NCI-H1105 treated with DMSO at 0.1 percent for 48 hours (cell line): ENCODE measurements around the gene KMT2C.
"Not testable (repeated sequence)": the region's sequence is repeated elsewhere in the genome, so short reads cannot be mapped to it uniquely, and the experiment has no call there.

ENCODE experiments used
- DNase-seq: peaks from one replicate; lab custom pipeline; 2025; lab: John Stamatoyannopoulos, UW

The KMT2C gene

DNA sequence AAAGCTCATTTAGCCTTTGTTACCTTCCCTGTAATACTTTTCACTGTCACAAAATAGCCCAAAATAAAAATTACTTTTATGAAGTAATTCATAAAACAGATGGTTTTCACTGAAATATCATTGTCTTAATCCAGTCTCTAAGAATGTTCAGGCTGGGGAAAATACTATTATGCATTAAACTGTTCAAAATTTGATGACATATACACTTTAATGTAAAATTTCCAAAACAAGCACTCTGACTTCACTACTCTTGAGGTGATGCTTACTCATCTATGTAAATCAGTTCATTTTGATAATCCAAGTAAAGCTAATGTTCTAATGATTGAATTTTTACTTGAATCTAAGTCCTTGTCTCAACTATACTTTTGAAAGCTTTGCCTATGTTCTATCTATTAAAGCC lies 127.9 kb downstream of the KMT2C start:
- no peak for DNase-seq

DNA sequence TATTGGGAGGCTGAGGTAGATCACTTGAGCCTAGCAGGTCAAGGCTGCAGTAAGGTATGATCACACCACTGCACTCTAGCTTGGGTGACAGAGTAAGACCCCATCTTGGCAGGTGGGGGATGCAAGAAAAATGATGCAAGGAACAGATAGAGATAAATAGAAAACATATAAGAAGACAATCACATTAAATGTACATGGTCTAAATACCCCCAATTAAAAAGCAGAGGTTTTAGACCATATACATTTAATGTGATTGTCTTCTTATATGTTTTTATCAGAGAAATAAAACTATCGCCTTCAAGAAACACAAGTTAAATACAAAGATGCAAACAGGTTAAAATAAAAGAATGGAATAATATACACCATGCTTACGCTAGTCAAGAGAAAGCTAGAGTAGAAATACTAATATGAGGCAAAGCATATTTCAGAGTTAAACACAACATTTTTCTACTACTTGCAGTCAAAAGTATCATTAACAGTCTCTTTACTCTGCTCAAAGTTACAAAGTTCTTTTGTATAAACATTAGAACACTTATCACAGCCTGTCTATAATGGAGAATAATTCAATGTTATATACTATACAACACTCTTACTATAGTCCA lies 136.2 kb downstream of the KMT2C start:
- DNase-seq: not testable (repeated sequence)

DNA sequence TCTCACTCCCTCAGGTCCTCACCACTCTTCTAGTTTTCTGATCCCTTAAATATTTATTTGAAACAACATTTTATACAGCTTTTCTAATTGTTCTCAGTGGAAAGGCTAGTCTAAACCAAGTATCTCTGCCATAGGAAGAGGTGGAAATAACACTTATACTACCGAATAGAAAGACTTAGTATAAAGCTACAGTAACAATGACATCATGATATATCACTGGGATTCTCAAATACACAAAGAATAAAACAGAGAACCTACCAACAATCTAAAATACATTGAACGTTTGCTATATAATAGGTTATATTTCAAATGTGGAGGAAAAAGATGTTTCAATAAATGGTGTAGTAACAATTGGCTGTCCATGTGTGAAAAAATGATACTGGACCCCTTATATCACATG lies 142.9 kb downstream of the KMT2C start:
- DNase-seq: no peak

DNA sequence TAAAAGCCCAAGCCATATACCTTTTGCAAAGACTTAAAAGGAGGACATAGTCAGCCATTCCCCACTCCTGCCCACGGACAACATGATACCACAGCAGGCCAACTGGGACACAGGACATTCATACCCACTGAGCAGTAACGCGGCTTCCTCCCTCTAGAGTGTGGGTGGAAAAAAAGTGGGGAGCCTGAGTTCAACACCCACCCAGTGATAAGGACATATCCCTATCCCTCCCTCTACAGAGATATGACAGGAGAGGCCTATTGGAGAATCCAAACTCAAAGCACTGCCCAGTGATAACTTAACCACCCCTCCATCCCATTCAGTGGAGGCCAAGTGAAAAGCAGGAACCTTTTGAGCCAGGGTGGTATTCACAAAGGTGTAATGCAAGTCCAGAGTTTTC lies 148.8 kb downstream of the KMT2C start:
- DNase-seq: not testable (repeated sequence)

DNA sequence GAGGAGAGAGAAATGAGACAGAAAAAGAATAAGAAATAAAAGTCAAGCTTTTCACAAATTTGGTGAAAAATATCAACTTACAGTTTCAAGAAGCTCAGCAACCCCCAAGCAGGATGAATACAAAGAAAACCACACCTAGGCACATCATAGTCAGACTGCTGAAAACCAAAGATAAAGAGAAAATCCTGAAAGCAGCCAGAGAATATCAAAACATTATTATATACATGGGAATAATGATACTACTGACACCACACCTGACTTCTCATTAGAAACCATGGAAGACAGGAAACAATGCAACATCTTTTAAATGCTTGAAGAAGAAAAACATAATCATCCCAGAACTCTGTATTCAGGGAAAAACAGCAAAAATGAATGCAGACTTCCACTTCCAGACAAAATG lies 149.6 kb downstream of the KMT2C start:
- DNase-seq: not testable (repeated sequence)

DNA sequence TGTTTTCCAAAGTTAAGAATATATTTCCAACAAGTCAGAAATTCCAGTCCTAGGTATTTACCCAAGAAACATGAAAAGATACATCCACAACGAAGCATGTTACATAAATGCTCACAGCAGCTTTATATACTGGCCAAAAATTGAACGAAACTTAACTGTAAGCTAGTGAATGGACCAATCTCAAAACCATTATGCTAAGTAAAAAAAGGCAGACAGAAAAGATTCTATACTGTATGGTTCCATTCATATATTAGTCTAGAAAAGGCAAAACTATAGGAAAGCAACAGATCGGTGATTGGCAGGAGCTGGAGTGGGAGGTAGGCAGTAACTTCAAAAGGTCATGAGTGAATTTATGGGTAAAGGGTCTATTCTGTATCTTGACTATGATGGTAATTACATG lies 150.8 kb downstream of the KMT2C start:
- DNase-seq: not testable (repeated sequence)

DNA sequence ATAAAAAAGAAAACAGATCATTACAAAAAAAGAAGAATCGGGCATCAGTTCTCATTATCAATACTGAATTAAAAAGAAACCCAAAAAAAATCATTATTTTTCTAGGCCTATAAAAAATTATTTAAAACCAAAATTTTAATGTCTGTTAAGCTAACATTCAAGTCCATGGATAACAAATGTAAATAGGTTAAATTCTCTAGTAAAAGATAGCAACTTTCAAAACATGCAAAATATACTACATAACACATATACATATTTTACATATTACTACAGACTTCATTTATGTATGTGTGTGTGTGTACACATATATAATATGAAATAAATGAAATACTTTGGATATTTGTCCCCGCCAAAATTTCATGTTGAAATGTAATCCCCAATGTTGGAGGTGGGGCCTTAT lies 158.1 kb downstream of the KMT2C start:
- DNase-seq: not testable (repeated sequence)

DNA sequence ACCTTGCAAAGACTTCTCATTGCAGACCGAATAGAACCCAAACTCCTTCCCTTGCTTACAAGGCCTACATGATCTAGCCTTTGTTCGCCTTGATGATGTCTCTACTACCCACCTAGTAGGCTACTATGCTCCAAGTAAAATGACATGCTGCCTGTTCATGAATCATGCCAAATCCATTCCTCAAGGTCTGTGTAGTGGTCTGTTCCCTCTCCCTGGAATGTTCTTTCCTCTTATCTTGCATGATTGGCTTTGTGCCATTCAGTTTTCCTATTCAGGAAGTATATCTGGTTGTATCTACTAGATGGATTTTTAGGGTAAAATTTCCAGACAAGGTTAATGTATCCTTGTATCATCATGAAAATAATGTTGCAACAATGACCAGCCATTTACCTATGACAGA lies 165.4 kb downstream of the KMT2C start:
- DNase-seq: not testable (repeated sequence)

DNA sequence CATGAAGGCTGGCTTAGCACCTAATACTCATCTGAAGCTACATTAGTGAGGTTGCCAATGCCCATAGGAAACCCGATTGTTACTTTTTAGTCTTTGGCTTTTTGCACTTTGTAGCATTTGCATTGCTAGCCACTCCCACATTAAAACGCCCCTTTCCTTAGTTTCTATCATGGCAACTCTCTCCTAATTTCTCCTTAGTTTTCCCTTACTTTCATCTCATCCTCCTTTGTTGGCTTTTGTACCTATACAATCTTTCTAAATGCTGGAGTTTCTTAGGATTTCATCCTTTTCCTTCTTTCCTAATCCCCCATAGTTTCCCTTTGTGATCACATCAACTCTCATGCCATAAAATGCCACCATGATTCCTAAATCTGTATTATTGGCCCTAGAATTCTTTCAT lies 168.9 kb downstream of the KMT2C start:
- not testable (repeated sequence) for DNase-seq

DNA sequence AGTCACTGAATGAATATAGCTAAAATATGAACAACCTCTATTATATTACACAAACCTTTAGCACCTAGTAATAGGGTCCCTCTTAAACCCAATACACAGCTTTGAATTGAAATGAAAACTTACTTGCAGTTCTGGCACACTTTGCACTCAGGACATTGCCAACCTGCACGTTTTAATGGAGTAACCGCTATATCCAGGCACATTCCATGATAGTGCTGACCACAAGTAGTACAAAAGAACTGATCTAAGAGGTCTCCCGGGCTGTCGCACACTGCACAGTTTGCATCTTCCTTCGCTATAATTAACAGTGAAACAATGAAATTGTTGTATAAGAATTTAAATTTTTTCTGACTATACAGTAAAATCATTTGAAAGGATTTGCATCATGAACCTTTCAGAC lies 170.9 kb downstream of the KMT2C start:
- not testable (repeated sequence) for DNase-seq

DNA sequence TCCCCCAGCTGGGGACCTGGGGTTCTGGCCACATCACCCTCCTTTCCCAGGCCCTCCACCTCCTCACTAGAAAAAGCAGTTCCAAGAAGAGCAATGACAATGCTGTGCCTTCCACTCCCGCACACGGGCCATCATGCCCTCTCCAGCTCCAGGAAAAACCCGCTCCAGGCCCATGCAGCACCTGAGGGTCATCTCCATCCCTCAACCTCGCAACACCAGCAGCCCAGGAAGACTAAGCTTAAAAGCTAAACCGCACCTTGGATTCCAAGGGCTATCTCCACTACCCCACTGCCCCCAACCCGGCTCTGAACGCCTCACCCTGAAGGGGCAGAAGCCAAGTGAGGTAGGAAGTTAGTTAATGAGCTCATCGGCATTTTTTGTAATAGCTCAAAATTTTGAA lies 173.7 kb downstream of the KMT2C start:
- not testable (repeated sequence) for DNase-seq

DNA sequence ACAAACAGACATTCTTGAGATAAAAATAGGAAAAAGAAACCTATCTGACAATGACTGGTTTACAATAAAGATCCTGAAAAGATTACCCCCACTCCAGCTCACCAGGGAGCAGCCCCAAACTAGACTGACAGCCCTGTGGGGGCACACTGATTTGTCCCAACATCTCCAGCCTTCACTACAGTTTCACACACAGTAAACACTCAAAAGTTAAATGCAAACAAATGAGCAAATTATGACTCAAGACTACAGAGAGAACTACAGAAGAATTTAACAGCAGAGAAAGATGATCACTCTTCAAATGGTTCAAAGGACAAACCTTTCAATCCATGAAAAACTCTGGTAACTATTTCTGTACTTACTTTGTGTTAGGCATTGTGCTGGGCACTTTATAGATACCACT lies 176.2 kb downstream of the KMT2C start:
- DNase-seq: not testable (repeated sequence)

DNA sequence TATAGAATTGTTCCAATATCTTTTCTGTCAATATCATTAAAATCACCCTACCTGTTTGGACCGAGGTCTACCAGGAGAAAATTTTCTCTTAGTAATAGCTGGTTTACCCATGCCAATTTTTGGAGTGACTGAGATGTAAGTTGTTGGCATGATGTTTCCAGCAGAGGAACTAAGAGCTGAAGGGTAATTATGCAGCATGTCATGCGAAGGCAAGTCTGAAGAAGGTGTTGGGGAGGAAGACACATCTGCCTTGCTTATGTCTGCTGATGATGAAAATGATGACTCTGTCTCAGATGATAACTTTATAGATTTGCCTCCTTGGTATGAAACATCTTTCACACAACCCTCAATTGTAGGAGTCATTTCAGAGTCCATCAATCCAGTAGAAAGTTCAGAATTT lies 188.0 kb downstream of the KMT2C start:
- DNase-seq: not testable (repeated sequence)

DNA sequence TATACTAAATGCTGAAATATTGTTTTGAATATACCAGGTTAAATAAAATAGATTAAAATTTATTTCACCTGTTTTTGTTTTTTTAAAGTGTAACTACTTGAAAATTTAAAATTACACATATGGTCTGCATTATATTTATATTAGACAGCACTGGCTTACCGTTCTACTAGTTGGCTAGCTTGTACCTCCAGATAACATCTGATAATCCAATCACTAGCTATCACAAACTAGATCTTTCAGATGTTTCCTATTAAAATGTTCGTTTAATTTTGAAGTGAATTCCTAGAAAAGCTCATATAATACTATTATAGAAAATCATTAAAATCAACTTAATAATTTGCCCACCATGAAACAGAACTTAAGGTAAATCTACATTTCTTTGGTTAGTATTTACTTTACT lies 190.4 kb downstream of the KMT2C start:
- DNase-seq: not testable (repeated sequence)

DNA sequence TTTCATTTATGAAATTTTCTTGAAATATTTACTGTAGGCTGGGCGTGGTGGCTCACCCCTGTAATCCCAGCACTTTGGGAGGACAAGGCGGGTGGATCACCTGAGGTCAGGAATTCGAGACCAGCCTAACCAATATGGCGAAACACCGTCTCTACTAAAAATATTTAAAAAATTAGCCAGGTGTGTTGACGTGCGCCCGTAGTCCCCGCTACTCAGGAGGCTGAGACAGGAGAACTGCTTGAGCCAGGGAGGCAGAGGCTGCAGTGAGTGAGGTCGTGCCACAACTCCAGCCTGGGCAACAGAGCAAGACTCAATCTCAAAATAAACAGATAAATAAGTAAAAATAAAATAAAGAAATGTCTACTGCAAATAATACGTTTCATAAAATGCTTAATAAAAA lies 192.3 kb downstream of the KMT2C start:
- DNase-seq: not testable (repeated sequence)

DNA sequence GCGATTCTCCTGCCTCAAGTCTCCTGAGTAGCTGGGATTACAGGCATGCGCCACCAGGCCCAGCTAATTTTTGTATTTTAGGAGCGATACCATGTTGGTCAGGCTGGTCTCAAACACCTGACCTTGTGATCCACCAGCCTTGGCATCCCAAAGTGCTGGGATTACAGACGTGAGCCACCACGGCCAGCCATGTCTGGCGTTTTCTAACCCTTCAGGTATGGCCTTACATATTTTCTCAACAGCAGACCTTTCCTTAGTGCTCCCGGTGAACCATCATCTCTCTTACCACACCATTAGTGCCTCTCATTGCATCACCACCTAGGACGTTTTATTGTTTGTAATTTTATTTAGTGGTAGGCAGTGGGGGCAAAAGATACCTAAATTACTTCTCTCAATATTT lies 194.5 kb downstream of the KMT2C start:
- DNase-seq: not testable (repeated sequence)

DNA sequence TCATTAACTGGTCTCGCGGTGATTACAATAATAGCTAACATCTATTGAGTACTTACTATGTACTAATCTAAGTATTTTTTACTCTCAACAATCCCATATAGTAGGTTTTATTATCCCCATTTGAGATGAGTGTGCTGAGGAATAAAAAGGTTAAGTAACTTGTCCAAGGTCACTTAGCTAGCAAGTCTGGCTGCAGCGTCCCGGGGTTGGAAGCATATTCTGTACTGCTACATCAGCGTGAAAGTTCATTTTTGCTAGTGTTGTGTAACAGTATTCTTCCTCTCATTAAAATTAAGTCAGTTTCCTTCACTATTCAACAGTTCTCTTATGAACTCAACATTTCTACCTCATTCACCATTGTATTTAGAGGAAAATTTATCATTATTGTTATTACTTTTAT lies 199.5 kb downstream of the KMT2C start:
- not testable (repeated sequence) for DNase-seq

DNA sequence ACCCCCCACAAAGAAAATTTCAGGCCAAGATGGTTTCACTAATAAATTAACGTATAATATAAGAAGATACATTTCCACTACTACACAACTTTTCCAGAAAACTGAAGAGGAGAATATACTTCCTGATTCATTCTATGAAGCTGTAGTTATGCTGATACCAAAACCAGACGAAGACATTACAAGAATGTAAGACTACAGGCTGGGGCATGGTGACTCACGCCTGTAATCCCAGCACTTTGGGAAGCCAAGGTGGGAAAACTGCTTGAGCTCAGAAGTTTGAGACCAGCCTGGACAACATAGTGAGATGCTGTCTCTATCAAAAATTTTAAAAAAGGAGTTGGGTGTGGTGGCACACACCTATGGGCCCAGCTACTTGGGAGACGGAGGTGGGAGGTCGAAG lies 201.4 kb downstream of the KMT2C start:
- not testable (repeated sequence) for DNase-seq

DNA sequence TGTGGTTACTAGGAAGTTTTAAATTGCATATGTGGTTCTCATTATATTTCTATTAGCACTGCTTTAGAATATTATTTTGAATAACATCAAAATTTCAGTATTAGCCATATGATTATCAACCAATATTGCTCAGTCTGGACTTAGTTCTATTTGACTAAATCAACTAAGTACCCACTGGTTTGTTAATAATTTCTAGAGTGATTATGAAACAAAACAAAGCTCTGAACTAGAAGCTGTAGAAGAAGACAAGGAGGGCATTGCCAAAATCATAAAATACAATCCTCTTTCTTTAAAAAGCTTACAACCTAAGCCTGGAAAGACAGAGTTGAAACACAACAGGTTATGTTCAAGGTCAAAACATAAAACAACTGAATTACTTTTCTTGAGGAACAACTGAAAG lies 204.7 kb downstream of the KMT2C start:
- no peak for DNase-seq

DNA sequence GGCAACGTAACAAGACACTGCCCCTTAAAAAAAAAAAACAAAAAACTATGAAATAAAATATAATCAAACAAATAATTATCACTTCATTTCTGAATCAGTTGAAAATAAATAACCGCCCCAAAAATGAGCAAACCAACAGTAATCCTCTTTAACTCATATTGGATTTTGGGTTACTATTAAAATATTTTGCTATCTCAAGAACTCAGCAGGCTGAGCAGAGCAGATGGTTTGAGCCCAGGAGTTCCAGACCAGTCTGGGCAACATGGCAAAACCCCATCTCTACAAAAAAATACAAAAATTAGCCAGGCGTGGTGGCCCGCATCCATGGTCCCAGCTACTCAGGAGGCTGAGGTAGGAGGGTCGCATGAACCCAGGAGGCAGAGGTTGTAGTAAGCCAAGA lies 216.2 kb downstream of the KMT2C start:
- DNase-seq: not testable (repeated sequence)

DNA sequence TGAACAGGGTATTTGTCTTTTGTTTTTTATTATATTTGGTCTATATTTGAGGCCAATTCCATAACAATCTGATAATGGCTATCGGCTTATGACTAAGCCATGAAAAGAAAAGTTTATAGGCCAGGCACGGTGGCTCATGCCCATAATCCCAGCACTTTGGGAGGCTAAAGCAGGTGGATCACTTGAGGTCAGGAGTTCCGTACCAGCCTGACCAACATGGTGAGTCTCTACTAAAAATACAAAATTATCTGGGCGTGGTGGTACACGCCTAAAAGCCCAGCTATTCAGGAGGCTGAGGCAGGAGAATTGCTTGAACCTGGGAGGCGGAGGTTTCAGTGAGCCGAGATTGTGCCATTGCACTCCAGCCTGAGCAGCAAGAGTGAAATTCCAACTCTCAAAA lies 227.0 kb downstream of the KMT2C start:
- DNase-seq: not testable (repeated sequence)

DNA sequence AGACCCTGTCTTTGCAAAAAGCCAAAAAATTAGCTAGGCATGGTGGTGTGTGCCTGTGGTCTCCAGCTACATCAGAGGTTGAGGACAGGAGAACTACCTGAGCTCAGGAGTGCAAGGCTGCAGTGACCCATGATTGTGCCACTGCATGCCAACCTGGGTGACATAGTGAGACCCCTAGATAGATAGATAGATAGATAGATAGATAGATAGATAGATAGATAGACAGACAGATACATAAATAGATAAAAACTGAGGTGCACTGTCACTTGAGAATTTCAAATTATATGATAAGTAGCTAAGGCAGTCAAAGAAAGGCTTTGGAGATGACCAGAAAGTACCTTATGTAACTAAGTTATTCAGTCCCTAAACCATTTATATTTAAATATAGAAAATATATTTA lies 231.4 kb downstream of the KMT2C start:
- DNase-seq: not testable (repeated sequence)

DNA sequence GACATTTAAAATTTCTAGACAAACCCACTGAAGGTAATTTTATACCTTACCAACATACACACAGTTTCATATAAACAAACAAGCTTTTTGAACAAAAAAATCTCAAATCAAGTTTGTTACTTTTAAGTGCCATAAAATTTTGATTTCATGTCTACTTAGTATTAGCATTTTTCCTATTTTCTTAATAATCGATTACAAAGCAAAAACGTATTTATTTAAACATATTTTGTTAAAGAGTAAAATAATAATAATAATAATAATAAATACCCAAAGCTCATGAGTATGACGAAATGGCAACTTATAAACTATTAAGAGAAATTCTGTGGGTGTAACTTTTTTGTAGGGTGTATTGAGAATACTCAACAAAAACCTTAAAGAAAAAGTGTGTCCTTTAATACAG lies 232.7 kb downstream of the KMT2C start:
- DNase-seq: no peak

DNA sequence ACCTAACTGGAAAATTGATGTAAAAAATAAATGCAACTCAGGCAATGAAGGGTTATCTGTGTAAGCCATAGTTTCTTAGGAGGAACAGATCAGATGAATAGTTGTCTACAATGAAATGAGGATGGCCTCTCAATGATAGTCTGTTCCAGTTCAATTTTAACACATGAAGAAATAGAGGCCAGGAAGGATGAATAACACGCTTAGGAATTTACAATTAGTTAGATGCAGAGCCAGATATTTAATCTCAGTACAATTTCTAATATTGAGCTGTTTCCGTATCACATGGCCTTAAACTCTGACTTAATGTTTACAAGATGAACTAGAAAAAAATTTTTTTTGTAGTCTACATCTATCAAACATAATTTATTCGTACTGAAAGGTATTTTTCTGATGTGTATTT lies 233.7 kb downstream of the KMT2C start:
- no peak for DNase-seq

DNA sequence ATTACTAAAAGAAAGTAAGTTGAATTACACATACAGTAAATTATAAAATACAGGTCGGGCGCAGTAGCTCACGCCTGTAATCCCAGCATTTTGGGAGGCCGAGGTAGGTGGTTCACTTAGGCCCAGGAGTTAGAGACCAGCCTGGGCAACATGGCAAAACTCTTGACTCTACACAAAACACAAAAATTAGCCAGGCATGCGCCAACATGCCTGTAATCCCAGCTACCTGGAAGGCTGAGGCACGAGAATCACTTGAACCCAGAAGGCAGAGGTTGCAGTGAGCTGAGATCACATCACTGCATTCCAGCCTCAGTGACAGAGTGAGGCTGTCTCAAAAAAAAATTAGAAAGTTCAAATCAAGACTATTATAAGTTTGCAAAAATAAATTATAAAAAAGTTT lies 235.4 kb downstream of the KMT2C start:
- DNase-seq: no peak
